Mesothelial cell of epicardium (in vitro differentiated cells): Measurements from ENCODE around the gene WDR59. TPM values are rescaled to one million over a fixed set of nuclear protein-coding genes. Genes with fewer than 3 reads are reported as not detected.
"Not testable (repeated sequence)": the region's sequence is repeated elsewhere in the genome, so short reads cannot be mapped to it uniquely, and the experiment has no call there.

ENCODE experiments used
- DNase-seq, 2 experiments: peaks; one replicate each; pipeline ENCODE4 v3.0.0; 2021; ENCODE audit warnings: low spot score in 2 of 2; ENCODE audit not compliant: unreplicated experiment in 2 of 2
- H3K27ac Mint-ChIP-seq: 2 replicates; pipeline ENCODE4 v1.8.0; 2021; ENCODE audit warnings: mixed read lengths
- H3K27me3 Mint-ChIP-seq: 2 replicates; pipeline ENCODE4 v1.8.0; 2021; ENCODE audit warnings: low read depth, mixed read lengths
- H3K36me3 Mint-ChIP-seq: 2 replicates; pipeline ENCODE4 v1.8.0; 2021; ENCODE audit warnings: mixed read lengths
- H3K4me1 Mint-ChIP-seq: 2 replicates; pipeline ENCODE4 v1.8.0; 2021; ENCODE audit warnings: mixed read lengths
- H3K4me3 Mint-ChIP-seq: 2 replicates; pipeline ENCODE4 v1.8.0; 2021; ENCODE audit warnings: mild to moderate bottlenecking, moderate library complexity, mixed read lengths
- H3K9me3 Mint-ChIP-seq: 2 replicates; pipeline ENCODE4 v1.8.0; 2021; ENCODE audit warnings: mixed read lengths
- total RNA-seq: library from RNA; stranded (reverse); gene quantifications from 3 replicates; pipeline ENCODE4 v1.2.1, GENCODE V29; 2021
- TF ChIP-seq, protein P1 (sequence below): fragments of 200-600 bp; sonication (generic); IDR thresholded peaks from one replicate; pipeline ENCODE4 v1.5.0; 2021; ENCODE audit warnings: antibody characterized with exemption; ENCODE audit not compliant: unreplicated experiment

The WDR59 gene
- total RNA-seq, 1 donor from 2014 or later, result 134 TPM

DNA sequence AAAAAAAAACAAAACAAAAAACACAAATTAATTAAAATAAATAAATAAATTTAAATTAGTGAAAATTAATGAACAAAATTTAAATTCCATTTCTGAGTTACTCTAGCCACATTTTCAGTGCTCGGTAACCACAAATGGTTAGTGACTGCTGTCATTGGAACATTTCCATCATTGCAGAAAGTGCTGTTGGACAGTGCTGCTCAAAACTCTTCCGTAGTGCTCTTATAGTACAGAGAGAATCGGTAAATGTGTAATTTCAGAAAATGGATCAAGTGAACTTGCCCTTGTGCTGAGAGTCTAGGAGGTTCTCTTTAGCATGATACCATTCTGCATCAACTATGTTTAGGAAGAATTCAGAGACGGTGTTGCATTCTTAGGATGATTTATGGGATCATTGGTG is 37.6 kb upstream of the WDR59 start:
- Mint-ChIP-seq H3K27ac (peak overlapping the region; percentile 37), H3K9me3 (peaks cover 25% of the 10 kb centered on the region), H3K36me3 (peaks cover 31% of the 10 kb centered on the region), H3K4me3 (no peak overlapping the region), H3K27me3 (no peaks in the 10 kb centered on the region), H3K4me1 (peaks cover 20% of the 10 kb centered on the region)
- TF ChIP-seq, protein P1, sequence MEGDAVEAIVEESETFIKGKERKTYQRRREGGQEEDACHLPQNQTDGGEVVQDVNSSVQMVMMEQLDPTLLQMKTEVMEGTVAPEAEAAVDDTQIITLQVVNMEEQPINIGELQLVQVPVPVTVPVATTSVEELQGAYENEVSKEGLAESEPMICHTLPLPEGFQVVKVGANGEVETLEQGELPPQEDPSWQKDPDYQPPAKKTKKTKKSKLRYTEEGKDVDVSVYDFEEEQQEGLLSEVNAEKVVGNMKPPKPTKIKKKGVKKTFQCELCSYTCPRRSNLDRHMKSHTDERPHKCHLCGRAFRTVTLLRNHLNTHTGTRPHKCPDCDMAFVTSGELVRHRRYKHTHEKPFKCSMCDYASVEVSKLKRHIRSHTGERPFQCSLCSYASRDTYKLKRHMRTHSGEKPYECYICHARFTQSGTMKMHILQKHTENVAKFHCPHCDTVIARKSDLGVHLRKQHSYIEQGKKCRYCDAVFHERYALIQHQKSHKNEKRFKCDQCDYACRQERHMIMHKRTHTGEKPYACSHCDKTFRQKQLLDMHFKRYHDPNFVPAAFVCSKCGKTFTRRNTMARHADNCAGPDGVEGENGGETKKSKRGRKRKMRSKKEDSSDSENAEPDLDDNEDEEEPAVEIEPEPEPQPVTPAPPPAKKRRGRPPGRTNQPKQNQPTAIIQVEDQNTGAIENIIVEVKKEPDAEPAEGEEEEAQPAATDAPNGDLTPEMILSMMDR, result no peak
- no peak for DNase-seq

GRCh38 chr16:75021410-75021809 is 36.5 kb upstream of the WDR59 start:
- Mint-ChIP-seq H3K27me3 (no peaks in the 10 kb centered on the region), H3K4me1 (peaks cover 20% of the 10 kb centered on the region), H3K36me3 (peaks cover 31% of the 10 kb centered on the region), H3K4me3 (no peak overlapping the region), H3K27ac (no peak overlapping the region), H3K9me3 (peaks cover 25% of the 10 kb centered on the region)
- TF ChIP-seq, protein P1, result no peak
- DNase-seq, result no peak

DNA sequence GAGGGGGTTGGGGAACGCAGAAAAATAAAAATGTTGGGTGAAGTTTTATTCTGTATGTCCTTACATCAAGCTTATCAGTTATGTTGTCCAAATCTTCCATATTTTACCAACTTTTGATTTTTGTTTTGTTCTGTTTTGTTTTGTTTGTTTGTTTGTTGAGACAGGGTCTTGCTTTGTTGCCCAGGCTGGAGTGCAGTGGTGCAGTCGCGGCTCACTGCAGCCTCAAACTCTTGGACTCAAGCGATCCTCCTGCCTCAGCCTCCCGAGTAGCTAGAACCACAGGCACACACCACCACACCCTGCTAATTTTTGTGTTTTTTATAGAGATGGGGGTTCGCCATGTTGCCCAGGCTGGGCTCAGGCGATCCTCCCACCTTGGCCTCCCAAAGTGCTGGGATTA is 34.7 kb upstream of the WDR59 start:
- no peak overlapping the region for H3K4me3 Mint-ChIP-seq
- H3K9me3 Mint-ChIP-seq, result peaks cover 25% of the 10 kb centered on the region
- H3K27me3 Mint-ChIP-seq, result no peaks in the 10 kb centered on the region
- H3K27ac Mint-ChIP-seq, result no peak overlapping the region
- peaks cover 11% of the 10 kb centered on the region for H3K4me1 Mint-ChIP-seq
- TF ChIP-seq, protein P1, result no peak
- peaks cover 32% of the 10 kb centered on the region for H3K36me3 Mint-ChIP-seq
- DNase-seq, result no peak

GRCh38 chr16:75019007-75019406 is 34.1 kb upstream of the WDR59 start:
- no peak overlapping the region for H3K4me3 Mint-ChIP-seq

GRCh38 chr16:75017670-75018525 is 33.0 kb upstream of the WDR59 start:
- TF ChIP-seq, protein P1, result no peak
- no peaks in the 10 kb centered on the region for H3K27me3 Mint-ChIP-seq
- H3K9me3 Mint-ChIP-seq, result peaks cover 22% of the 10 kb centered on the region
- DNase-seq, result no peak
- H3K36me3 Mint-ChIP-seq, result peaks cover 29% of the 10 kb centered on the region
- peaks cover 5% of the 10 kb centered on the region for H3K4me1 Mint-ChIP-seq
- no peak overlapping the region for H3K4me3 Mint-ChIP-seq
- peak overlapping the region; percentile 68 for H3K27ac Mint-ChIP-seq

More at GRCh38 chr16:75019007-75019406, 34.1 kb upstream of the WDR59 start:
- peaks cover 8% of the 10 kb centered on the region for H3K4me1 Mint-ChIP-seq
- peaks cover 25% of the 10 kb centered on the region for H3K9me3 Mint-ChIP-seq
- no peak for DNase-seq
- no peaks in the 10 kb centered on the region for H3K27me3 Mint-ChIP-seq
- peaks cover 32% of the 10 kb centered on the region for H3K36me3 Mint-ChIP-seq
- H3K27ac Mint-ChIP-seq, result no peak overlapping the region
- TF ChIP-seq, protein P1, result no peak

GRCh38 chr16:75016451-75017081 is 31.6 kb upstream of the WDR59 start:
- Mint-ChIP-seq H3K36me3 (peaks cover 21% of the 10 kb centered on the region), H3K4me1 (peaks cover 14% of the 10 kb centered on the region), H3K9me3 (peaks cover 13% of the 10 kb centered on the region)
- not testable (repeated sequence) for H3K27ac Mint-ChIP-seq, H3K4me3 Mint-ChIP-seq, H3K27me3 Mint-ChIP-seq, DNase-seq
